Activated T-helper 1 cell treated with Interleukin-2 at 50 U/mL for 16 hours (primary cell): ENCODE data around the gene TRIM71.
"Not testable (repeated sequence)": the region's sequence is repeated elsewhere in the genome, so short reads cannot be mapped to it uniquely, and the experiment has no call there.

ENCODE experiments used
- DNase-seq: peaks from one replicate; pipeline ENCODE4 v3.0.0-alpha.2; 2020; ENCODE audit warnings: low read depth

Gene TRIM71

DNA sequence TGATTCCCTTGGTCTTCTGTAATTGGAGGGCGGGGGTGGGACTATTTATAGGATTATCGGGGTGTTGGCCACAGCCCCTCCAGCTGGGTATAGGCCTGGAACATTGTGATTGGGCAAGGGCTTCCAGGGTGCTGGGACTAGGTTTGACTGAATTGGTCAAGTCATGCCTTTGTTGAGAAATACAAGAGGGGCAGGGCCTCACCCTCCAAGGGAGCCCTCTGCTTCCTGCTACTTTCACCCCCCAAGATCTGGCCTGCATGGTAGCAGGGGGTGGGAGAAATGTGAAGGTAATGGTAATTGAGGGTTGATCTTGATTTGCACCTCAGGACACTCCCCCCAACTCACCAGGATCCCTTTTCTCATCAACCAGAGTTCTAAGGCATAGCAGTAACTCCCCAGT, 25.2 kb downstream of the TRIM71 start:
- no peak for DNase-seq

DNA sequence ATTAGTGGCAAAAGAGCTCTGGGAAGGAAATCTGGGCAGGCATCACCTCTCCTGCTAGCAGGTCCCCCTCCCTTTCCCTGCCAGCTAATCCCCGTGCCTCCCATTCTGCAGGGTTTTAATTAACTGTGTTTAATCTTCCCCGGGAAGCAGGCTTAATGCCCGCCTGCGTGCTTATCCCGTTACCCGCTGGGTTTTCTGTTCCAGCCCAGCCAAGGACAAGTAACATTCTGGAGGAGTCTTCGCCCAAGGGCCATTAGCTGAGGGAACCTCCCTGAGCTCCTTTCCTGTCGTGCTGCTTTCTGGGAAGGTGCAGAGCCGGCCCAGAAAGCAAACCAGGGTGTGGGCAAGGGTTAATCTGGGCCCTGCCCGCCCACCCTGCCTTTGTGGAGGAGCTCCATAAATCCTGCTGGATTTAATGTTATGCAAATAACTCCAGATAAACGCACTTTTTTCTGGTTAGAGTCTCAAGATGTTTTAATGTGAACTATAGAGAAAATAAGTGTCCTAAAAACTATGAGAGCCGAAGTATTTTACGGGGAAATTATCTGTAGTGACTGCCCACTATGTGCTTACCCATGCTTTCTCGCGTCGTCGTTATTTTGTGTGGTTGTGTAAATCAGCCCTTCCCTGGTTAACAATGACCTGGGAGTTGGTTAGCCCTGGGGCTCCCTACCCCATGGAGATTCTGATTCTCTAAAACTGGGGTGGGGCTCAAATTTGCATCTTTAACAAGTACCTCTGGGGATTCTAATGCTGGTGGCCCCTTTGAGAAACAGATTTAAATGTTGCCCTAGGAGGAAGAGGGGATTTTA, 25.9 kb downstream of the TRIM71 start:
- DNase-seq = no peak

DNA sequence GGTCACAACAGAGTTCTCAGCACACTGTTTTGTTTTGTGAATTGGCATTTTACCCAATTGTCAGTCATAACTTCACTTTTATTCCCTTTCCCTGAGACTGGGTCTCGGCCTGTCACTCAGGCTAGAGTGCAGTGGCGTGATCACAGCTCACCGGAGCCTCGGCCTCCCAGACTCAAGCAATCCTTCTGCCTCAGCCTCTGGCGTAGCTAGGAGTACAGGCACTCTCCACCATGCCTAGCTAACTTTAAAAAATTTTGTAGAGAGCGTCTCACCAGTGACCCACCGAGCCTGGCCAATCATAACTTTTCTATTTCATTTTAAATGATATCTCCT, 26.5 kb downstream of the TRIM71 start:
- DNase-seq = no peak

DNA sequence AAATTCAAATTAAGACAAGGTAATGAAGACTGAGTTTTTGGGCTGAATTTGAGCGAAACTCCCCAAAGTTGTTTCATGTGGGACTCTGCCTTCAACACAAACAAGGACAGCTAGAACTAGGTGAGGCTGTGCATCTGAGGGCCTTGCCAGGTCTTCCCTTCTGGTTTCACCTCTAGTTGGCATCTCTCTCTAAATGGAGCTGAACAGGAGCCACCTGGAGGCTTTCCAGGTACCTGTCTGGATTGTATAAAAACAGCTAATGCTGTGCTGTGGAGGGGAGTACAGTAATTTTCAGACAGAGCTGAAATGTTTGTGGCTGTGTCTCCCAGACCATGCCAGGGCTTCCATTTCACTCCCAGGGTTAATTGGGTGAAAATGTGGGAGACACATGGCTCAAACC, 27.1 kb downstream of the TRIM71 start:
- no peak for DNase-seq

DNA sequence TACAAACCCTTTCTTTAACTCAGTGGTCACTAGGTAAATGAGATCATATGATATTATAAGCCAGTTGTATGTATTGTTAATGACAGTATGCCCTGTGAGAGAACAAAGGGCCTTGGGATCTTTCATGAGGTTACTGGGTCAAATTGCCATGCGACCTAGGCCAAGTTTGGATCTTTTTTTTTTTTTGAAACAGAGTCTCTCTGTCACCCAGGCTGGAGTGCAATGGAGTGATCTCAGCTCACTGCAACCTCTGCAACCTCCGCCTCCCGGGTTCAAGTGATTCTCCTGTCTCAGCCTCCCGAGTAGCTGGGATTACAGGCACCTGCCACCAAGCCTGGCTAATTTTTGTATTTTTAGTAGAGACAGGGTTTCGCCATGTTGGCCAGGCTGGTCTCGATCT, 27.7 kb downstream of the TRIM71 start:
- DNase-seq = not testable (repeated sequence)

DNA sequence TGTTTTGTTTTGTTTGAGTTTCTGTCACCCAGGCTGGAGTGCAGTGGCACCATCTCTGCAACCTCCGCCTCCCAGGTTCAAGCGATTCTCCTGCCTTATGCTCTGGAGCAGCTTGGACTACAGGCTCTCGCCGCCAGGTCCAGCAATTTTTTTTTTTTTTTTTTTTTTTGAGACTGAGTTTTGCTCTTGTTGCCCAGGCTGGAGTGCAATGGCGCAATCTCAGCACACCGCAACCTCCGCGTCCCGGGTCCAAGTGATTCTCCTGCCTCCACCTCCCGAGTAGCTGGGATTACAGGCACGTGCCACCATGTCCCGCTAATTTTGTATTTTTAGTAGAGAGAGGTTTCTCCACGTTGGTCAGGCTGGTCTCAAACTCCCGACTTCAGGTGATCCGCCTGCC, 29.2 kb downstream of the TRIM71 start:
- not testable (repeated sequence) for DNase-seq

DNA sequence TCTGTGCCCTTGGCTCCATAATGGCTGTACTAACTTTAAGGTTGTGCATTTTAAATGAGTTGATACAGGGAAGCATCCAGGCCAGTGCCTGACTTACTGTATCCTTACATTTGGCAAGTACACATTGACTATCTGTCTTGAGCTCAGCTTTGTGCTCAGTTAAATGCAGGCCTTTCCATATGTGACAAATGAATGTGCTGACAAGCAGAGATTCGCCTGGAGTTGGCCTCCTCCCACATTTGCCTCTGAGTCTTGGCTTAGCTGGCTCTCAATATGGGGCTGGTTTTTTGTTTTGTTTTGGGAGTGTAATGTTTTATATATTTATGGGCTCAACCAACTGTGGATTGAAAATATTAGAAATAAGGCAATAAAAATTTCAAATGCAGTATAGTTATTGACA, 29.7 kb downstream of the TRIM71 start:
- no peak for DNase-seq

DNA sequence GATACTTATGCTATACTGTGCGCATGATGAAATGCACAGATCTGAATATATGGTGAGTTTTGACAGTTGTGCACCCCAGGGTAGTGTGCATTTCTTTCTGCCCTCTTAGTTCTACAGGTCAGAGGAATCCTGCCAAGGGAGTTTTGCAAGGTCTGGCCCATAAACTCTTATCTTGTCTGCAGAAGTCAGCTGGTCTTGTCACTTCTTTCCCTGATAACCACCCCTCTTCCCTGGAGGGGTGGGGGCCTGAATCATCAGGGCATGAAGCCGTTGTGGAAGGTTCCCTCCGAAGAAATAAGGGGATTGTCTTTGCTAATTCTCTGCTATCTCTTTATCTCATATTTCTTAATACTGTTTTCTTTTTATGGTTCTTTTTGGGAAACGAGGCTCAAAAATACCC, 30.4 kb downstream of the TRIM71 start:
- no peak for DNase-seq

DNA sequence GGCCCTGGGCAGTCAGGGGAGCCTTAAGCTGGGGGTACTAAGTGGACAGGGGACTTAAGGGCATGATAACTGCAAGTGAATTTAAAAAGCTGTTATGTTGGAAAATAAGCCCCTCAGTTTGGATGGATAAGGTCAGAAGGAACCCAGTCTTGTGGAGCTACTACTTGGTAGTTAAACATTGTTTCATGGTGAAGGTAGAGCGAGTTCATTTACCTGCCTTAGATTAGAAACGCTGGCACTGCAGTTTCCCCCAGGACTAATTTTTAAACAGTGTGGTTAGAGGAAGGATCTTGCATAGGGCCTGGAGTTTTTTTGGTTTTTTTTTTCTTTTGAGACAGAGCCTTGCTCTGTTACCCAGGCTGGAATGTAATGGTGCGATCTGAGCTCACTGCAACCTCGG, 31.2 kb downstream of the TRIM71 start:
- no peak for DNase-seq

DNA sequence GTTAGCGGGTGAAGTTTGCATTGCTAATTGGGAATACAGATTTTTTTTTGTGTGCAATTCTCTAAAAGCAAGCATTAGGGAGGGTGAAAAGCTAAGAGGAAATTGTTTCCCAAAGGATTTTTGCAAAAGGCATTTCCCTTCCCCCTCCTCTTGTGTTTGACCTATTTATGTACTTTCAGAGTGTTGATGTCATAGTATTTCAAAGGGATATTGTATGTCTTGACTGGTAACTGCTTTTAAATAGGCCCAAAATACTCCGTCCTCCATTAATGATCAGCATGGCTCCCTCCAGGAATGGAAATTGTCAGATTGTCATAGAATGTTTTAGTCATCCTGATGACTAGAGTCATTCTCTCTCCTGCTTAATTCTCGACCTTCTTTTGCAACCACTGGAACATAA, 32.4 kb downstream of the TRIM71 start:
- no peak for DNase-seq

DNA sequence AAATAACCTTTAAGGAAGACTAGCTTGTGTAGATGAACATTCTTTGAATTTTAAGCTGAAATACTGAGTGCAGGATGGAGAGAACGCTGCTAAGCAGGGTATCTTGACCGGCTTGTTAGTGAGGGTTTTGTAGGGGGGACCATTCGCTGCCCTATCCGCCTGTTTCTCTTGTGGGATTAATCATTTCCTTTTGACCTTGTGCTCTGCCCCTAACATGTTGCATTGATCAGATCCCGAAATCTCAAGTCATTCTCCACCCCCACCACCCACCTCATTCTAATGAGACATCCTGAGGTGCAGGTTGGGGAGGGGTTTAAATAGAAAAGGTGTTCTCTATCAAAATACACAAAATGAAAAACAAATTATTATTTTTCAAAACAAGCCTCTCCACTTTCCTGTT, 32.8 kb downstream of the TRIM71 start:
- DNase-seq = no peak

DNA sequence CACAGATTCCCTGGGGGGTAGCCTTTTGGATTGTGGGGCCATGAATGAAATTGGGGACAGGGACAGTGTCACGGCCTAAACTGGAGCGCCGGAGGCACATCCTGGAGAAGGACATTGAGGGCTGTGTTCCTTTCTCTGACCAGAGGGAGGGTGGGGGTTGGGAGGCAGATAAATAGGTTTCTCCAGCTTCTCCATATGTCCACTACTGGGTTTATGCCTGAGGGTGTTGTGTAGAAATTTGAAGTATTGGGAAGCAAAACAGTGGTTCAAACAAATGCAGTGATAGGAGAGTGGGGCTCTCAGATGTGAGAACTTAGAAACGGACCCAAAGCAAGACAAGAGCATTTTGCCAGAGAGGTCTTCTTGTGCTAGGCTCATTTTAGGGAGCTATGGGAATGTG, 34.3 kb downstream of the TRIM71 start:
- no peak for DNase-seq

DNA sequence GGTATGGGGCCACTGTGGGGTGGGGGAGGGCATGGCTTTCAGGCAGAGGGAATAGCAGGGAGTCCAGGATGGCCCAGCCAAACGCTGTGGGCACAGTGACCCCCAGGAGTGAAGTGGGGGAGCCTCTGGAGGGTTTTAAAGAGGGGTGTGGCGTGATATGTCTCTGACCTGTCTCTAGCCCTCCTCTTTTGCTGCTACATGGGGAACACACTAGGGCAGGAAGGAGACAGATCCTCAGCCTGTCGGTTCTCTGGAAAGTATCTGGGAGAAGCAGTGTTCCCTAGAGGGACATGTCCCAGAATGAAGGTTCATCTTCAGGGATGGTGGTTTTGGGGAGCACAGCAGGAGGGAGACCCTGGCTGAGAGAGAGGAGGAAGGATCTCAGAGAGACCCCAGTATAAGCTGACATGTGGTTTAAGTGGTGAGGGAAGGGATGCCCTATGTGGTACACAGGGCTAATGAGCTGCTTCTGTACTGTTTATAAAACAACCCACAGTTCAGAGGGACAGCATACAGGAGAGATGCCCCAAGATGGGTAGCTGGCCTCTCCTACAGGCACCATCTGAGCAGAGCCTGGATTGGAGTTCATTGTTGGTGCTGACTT, 37.7 kb downstream of the TRIM71 start:
- DNase-seq = no peak

DNA sequence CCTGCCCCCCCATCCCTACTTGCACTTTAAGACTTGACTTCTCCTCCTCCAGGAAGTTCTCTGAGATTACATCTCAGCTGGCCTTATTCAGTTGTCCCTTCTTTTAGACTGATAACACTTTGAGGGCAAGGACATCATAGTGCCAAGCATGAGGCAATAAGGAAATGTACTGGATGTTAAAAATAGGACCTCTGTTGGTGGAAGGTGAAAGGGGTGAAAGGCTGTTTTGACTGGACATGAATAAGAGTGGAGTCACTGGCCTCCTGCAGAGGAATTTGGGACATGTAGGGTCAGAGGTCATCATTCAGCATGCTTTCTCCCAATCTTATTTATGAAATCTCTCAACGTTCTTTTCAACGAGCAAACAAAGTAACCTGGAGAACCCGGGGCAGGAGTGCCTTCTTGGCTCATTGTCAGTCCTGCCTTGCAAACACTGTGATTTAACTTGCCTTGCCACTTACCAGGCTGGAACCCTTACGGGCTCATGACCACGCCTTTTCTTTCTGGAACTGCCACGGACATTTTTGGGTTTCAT, 38.6 kb downstream of the TRIM71 start:
- DNase-seq = no peak

DNA sequence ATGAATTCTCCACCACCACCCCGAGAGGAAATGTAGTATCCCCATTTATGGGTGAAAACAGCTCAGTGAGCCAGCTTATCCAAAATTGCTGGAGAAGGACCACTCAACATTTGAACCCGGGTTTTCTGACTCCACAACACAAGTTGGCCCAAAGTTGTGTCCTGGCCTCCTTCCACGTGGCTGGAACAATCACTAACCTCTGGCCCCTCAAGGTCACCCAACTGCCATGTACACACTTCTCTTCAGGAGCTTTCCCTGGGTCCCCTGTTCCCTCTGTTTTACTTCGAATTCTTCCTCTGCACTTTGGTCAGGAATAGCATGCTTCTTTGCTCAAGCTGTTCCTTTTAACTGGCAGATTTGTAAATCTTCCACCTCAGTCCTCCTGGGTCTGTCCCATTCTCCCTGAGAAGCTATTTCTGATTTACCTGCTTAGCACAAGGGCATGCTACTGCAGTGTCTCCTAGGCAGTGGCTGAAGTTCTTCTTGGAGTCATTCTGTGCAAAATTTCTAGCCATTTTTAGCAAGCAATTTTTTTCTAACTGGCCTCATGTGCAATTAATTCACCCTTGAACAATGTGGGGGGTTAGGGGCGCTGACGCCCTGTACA, 39.2 kb downstream of the TRIM71 start:
- no peak for DNase-seq

DNA sequence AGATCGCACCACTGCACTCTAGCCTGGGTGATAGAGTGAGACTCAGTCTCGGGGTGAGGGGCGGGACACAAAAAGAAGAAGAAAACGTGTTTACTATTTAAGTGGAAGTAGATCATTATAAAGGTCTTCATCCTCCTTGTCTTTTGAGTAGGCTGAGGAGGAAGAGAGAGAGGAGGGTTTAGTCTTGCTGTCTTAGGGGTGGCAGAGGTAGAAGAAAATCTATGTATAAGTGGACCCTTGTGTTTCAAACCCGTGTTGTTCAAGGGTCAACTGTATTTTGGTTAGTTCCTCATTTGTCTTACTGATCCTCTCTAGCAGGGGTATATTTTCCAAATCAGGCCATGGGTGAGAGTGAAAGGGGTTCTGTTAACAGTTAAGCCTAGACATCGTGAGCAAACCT, 40.1 kb downstream of the TRIM71 start:
- no peak for DNase-seq

DNA sequence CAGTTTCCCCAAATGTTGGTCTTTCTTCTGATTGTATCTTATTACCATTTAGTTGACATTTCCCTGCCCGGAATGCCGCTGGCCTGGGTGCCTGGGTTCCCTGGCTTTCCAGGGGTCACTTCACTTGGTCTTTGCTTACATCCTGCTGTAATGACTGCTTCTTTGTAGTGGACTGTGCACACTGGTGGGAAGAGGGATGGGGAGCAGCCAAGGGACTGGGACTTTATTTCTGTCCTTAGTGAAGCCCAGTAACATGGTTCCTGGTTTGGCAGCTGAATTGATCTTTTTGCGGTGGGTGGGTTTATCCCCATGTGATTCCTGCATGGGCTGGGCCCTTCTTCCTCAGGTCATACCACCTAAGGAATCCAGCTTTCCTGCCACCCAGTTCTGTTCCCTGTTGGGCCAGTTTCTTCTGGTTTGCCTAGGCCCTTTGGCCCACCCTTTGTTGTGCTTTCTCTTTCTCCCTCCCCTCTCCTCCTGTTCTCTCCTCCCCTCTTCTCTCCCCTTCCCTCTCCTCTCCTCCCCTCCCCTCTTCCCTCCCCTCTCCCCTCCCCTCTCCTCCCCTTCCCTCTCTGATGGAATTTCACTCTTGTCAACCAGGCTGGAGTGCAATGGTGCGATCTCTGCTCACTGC, 41.9 kb downstream of the TRIM71 start:
- DNase-seq = no peak

DNA sequence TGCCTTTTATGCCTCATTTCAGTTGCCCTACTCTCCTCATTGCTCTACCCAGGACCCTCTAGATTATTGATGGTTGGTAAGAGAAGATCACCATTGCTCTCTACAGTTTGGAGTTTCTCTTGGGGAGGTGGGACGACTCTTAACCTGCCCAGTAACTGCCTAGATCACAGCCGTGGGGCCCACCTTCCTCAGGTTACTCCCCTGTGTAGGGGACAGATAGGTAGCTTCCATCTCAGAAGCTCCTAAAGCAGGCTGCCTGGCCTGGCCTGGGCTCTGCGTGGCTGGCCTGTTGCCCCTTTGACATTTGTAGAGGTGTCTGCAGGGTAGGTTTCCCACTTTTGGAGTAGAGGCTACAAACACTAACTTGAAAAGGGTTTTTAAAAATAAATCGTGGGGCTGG, 42.7 kb downstream of the TRIM71 start:
- DNase-seq = no peak

DNA sequence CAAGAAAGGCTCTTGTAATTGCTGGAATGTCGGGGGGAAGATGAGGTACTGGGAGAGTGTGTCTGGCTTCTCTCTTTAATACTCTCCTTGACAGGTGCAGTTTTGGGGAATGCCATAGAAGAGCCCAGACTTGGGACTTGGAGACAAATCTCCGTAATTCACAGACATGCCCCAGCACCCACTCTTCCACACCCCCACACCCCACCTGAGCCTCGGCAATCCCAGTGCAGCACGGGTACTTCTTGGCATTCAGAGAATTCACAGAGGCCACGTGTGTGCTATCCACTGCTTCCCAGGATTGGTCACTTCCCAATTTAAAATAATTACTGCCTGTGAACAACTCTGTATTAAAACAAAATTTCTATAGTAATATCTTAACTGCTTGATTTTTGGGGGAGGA, 43.9 kb downstream of the TRIM71 start:
- DNase-seq = no peak

DNA sequence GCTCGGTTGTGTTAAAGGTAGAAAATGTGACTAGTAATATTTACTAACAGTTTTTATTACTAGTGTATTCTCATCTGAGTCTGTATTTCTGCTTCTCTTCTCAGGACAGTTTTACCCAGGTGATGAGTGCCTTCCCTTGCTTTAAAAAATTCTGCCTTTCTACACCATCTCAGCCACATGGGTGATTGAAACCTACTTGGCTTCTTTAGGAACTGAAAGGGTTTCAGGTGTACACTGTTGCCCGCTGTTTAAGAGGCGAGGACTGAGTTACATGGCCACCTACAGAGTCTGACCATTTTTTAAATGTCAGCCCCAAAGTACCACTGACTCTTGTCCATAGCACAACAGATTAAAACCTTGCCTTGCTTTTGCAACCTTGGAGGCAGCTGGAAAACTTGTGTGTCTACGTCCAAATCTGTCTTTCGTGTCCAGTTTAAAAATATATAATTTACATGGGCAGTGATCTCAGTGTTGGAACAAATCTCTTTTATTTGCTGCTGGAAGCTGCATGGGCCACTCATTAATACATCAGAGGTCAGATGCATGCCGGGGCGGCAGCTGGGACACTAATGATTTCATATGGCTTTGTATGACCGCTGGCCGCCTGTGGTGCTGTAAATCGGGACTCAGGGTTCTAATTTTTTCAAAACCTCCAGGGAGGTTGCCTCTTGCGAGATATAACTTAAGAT, 44.6 kb downstream of the TRIM71 start:
- no peak for DNase-seq

DNA sequence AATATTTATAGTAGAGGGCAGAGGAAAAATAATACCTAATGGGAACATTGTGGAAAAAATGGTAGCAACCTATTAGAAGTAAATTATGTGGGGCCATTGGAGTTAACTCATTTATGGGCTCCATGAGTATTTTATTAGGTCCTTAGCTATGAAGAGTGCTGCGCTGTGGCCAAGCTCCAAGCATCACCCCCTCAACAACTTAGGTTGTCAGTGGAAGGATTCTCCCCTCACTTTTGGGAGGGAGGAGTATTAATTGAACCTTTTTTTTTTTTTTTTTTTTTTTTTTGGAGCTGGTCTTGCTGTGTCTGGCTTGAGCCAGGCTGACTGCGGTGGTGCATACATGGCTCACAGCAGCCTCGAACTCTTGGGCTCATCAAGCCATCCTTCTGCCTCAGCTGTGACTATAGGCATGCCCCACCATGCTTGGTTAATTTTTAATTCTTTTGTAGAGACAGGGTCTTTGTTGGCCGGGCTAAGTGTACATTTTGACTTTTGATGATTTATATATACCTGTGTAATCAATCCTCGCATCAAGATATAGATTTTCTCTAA, 45.2 kb downstream of the TRIM71 start:
- no peak for DNase-seq

DNA sequence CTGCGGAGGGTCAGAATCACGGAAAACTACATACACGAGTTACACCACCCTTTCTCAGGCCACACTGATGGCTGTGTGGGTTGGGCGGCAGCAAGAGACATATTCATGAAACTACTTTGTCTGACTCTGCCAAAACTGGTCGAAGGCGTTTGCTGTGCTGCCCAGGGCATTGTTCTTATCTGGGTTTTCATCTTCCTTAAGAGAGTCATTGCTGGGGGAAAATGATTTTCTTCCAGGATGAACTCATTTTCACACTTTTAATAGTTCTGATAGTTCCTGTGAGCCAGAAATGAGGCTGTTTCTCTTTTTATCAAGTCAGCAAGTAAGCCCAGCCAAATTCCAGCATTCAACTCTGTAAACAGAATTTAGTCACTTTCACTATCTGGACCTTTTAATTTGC, 47.6 kb downstream of the TRIM71 start:
- DNase-seq = no peak
